ENCODE measurements around the gene TPMT.

TPMT gene

GRCh38 chr6:18147160-18147559, 7.7 kb downstream of the TPMT start:
- peaks cover 7% of the 10 kb centered on the region for H3K4me1 Mint-ChIP-seq
- no peak overlapping the region for H3K27ac Mint-ChIP-seq
- ATAC-seq (peak; percentile 69), DNase-seq (no peak)
- no peak overlapping the region for H3K4me3 Mint-ChIP-seq
- no peaks in the 10 kb centered on the region for H3K27me3 Mint-ChIP-seq
- peaks cover 19% of the 10 kb centered on the region for H3K36me3 Mint-ChIP-seq (ENCODE audit: low read depth)
- no peaks in the 10 kb centered on the region for H3K9me3 Mint-ChIP-seq

DNA sequence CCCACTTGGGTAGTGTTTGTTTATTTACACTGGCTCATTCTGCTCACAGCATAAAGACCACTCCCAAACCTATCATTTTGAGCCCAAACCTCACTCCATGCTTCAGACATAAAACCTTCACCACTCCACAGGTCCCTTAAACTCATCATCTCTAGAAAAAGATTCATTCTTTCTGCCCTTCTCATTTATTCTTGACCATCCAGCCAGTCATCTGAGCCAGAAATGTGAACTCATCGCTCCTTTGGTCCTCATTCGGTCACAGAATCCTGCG, 12.4 kb downstream of the TPMT start:
- H3K36me3 Mint-ChIP-seq (ENCODE audit: low read depth) = peaks cover 28% of the 10 kb centered on the region
- ATAC-seq (no peak), DNase-seq (no peak)
- H3K9me3 Mint-ChIP-seq = no peaks in the 10 kb centered on the region
- no peaks in the 10 kb centered on the region for H3K27me3 Mint-ChIP-seq
- H3K4me1 Mint-ChIP-seq = peaks cover 6% of the 10 kb centered on the region
- H3K4me3 Mint-ChIP-seq = no peak overlapping the region
- no peak overlapping the region for H3K27ac Mint-ChIP-seq

DNA sequence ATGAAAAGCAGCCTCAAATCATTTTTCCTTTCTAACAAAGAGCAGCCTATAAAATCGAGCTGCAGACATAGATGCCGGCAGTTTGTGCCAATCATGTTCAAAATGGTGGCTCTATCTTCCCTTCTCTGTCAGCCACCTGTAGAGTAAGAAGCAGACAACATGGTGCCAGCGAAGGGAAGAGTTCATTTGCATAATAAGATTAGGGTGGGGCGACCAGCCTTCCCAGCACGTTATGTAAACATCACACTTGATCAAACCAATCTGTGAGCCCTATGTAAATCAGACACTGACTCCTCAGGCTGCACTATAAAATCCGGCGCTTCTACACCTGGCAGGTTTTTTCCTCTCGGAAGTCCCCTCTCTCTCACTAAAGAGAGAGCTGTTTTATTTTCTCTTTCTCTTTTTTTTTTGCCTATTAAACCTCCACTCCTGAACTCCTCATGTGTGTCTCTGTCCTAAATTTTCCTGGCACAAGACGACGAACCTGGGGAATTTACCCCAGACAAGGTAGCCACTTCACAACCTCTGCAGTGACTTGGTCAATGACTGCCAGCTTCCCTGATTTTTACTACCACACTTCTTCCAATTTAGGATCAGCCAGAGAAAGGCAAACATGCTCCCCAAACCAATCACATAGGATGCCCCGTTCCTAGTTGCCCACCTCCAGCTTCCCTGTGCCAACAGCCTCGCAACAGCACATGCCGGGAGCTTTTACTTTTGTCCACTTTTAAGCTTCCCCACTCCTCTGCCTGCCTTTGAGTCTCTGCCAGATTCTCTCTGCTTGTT, 12.9 kb downstream of the TPMT start:
- Mint-ChIP-seq H3K4me1 (peaks cover under 1% of the 10 kb centered on the region), H3K36me3 (ENCODE audit: low read depth) (peaks cover 28% of the 10 kb centered on the region), H3K27ac (no peak overlapping the region), H3K9me3 (no peaks in the 10 kb centered on the region), H3K27me3 (no peaks in the 10 kb centered on the region), H3K4me3 (no peak overlapping the region)
- ATAC-seq (no peak), DNase-seq (no peak)

DNA sequence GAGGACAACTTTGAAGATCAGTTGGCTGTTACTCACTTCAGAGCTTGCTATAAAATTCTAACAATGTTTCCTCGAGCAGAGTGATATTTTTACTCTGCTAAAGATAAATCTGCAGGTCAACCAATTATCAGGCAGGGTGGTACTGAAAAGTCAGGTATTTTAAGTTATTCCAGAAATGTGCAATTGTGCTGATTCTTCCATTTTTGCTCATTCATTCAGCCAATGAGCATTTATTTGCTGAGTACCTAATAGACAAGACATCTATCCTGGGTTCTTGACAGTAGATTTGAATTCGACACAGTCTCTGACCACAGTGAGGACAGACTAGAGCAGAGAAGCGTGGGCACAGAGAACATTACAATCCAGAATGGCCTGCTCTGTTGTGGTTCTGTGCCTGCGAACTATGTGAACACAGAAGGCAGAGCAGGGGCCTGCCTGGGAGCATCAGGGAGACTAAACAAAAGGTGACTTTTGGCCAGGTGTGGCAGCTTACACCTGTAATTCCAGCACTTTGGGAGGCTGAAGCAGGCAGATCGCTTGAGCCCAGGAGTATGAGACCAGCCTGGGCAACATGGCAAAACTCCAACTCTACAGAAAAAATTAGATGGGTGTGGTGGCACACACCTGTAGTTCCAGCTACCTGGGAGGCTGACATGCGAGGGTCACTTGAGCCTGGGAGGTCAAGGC, 14.8 kb downstream of the TPMT start:
- Mint-ChIP-seq H3K9me3 (no peaks in the 10 kb centered on the region), H3K4me3 (no peak overlapping the region), H3K4me1 (no peaks in the 10 kb centered on the region), H3K36me3 (ENCODE audit: low read depth) (peaks cover 28% of the 10 kb centered on the region), H3K27ac (no peak overlapping the region), H3K27me3 (no peaks in the 10 kb centered on the region)
- DNase-seq (no peak), ATAC-seq (no peak)

- H3K27me3 Mint-ChIP-seq = no peaks in the 10 kb centered on the region
- H3K4me3 Mint-ChIP-seq = no peak overlapping the region
- H3K27ac Mint-ChIP-seq = no peak overlapping the region
- no peak for DNase-seq
- no peak for ATAC-seq
- H3K36me3 Mint-ChIP-seq (ENCODE audit: low read depth) = peaks cover 28% of the 10 kb centered on the region
- no peaks in the 10 kb centered on the region for H3K4me1 Mint-ChIP-seq
- no peaks in the 10 kb centered on the region for H3K9me3 Mint-ChIP-seq
Observed at GRCh38 chr6:18138906-18139305, 16.0 kb downstream of the TPMT start.

DNA sequence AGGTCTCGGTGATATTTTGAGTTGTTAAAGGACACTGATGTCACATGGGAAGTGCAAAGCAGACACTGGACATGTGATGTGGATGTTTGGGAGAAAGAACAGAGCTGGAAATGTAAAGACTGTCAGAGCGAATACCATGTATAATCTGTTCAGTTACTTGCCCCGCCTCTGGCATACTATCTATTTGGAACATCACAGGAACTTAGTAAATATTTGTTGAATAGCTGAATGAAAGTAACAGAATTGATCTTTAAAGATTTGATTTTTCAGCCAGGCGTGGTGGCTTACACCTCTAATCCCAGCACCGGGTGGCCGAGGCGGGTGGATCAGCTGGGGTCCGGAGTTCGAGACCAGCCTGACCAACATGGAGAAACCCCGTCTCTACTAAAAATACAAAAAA, 18.6 kb downstream of the TPMT start:
- ATAC-seq (no peak), DNase-seq (no peak)
- H3K9me3 Mint-ChIP-seq = no peaks in the 10 kb centered on the region
- H3K4me1 Mint-ChIP-seq = no peaks in the 10 kb centered on the region
- no peaks in the 10 kb centered on the region for H3K27me3 Mint-ChIP-seq
- H3K4me3 Mint-ChIP-seq = no peak overlapping the region
- peaks cover 21% of the 10 kb centered on the region for H3K36me3 Mint-ChIP-seq (ENCODE audit: low read depth)
- H3K27ac Mint-ChIP-seq = no peak overlapping the region

- Mint-ChIP-seq H3K4me3 (no peak overlapping the region), H3K27ac (no peak overlapping the region), H3K4me1 (no peaks in the 10 kb centered on the region), H3K27me3 (no peaks in the 10 kb centered on the region), H3K9me3 (no peaks in the 10 kb centered on the region), H3K36me3 (ENCODE audit: low read depth) (peaks cover 18% of the 10 kb centered on the region)
- DNase-seq = no peak
- no peak for ATAC-seq
Observed at GRCh38 chr6:18135171-18135570, 19.7 kb downstream of the TPMT start.

DNA sequence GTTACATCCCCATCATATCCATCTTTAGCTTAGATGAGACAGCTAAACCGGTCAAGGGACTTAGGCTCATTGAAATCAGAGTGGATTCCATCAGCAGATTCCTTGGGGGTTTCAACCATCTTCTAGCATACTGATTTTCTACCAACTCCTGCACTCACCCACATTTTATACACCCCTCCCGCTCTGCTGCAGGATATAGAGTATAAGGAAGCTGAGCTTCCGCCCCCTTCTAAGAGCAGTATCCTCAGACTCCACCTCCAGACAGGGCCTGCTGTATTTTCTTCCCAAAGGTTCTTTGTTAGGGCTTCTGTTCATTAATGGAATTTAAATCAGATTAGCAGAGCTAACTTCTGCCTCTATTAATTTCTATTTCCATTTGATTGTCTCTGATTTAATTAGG, 22.5 kb downstream of the TPMT start:
- H3K9me3 Mint-ChIP-seq = no peaks in the 10 kb centered on the region
- H3K36me3 Mint-ChIP-seq (ENCODE audit: low read depth) = peaks cover 9% of the 10 kb centered on the region
- ATAC-seq = no peak
- no peaks in the 10 kb centered on the region for H3K27me3 Mint-ChIP-seq
- H3K4me1 Mint-ChIP-seq = no peaks in the 10 kb centered on the region
- DNase-seq = no peak
- no peak overlapping the region for H3K4me3 Mint-ChIP-seq
- no peak overlapping the region for H3K27ac Mint-ChIP-seq

- H3K4me3 Mint-ChIP-seq = no peak overlapping the region
- H3K36me3 Mint-ChIP-seq (ENCODE audit: low read depth) = peaks cover 3% of the 10 kb centered on the region
- peaks cover 15% of the 10 kb centered on the region for H3K27me3 Mint-ChIP-seq
- H3K9me3 Mint-ChIP-seq = no peaks in the 10 kb centered on the region
- ATAC-seq (no peak), DNase-seq (no peak)
- H3K4me1 Mint-ChIP-seq = peaks cover 13% of the 10 kb centered on the region
- no peak overlapping the region for H3K27ac Mint-ChIP-seq
Observed at GRCh38 chr6:18126121-18126520, 28.8 kb downstream of the TPMT start.

GRCh38 chr6:18122128-18123093, 32.5 kb downstream of the TPMT start, which contains the start of gene NHLRC1:
Gene NHLRC1 (minus strand): TSS chr6:18122677. CDS start chr6:18122606, 71 bp downstream.
- Mint-ChIP-seq H3K4me3 (peak within 1 kb of the TSS; percentile 46), H3K9me3 (no peaks in the 10 kb centered on the region), H3K4me1 (peaks cover 13% of the 10 kb centered on the region), H3K27ac (no peak within 1 kb of the TSS), H3K36me3 (ENCODE audit: low read depth) (no peaks in the 10 kb centered on the region), H3K27me3 (peaks cover 49% of the 10 kb centered on the region)
- peak; percentile 98 for ATAC-seq
- DNase-seq = peak; percentile 82

DNA sequence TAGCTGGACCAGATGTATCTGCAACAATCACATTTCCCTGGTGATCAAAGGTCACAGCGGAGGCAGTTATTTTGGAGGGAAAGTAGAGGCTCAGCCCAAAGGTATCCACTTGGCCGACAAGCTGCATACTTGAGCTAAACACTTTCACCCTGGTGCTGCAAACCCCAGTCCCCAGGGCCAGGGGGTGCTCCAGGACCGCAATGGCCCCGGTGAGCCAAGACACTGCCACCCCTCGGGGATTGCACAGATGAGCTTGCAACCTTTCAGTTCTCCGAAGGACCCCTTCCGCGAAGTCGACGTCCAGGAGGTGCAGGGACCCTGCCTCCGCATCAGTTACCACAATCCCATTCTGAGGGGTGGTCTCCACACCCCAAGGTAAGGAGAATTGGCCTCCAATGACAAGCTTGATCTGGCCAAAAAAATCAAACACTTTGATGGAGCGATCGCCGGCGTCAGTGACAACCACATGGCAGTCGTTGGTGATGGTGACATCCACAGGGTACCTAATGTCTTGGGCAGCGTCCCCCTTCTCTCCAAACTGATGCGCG, 33.2 kb downstream of the TPMT start:
- DNase-seq (no peak), ATAC-seq (no peak)
- Mint-ChIP-seq H3K4me1 (peaks cover 13% of the 10 kb centered on the region), H3K36me3 (ENCODE audit: low read depth) (no peaks in the 10 kb centered on the region), H3K9me3 (no peaks in the 10 kb centered on the region), H3K27me3 (peaks cover 55% of the 10 kb centered on the region), H3K4me3 (no peak overlapping the region), H3K27ac (no peak overlapping the region)

- H3K36me3 Mint-ChIP-seq (ENCODE audit: low read depth) = peaks cover 4% of the 10 kb centered on the region
- H3K4me3 Mint-ChIP-seq = no peak overlapping the region
- no peak overlapping the region for H3K27ac Mint-ChIP-seq
- no peaks in the 10 kb centered on the region for H3K9me3 Mint-ChIP-seq
- H3K4me1 Mint-ChIP-seq = peaks cover 27% of the 10 kb centered on the region
- DNase-seq (no peak), ATAC-seq (no peak)
- H3K27me3 Mint-ChIP-seq = peaks cover 66% of the 10 kb centered on the region
Observed at GRCh38 chr6:18119236-18119635, 35.6 kb downstream of the TPMT start.

- no peak for ATAC-seq
- H3K36me3 Mint-ChIP-seq (ENCODE audit: low read depth) = peaks cover 4% of the 10 kb centered on the region
- no peak overlapping the region for H3K4me3 Mint-ChIP-seq
- H3K9me3 Mint-ChIP-seq = no peaks in the 10 kb centered on the region
- no peak overlapping the region for H3K27ac Mint-ChIP-seq
- DNase-seq = no peak
- H3K4me1 Mint-ChIP-seq = peaks cover 27% of the 10 kb centered on the region
- peaks cover 72% of the 10 kb centered on the region for H3K27me3 Mint-ChIP-seq
Observed at GRCh38 chr6:18118330-18118729, 36.5 kb downstream of the TPMT start.

DNA sequence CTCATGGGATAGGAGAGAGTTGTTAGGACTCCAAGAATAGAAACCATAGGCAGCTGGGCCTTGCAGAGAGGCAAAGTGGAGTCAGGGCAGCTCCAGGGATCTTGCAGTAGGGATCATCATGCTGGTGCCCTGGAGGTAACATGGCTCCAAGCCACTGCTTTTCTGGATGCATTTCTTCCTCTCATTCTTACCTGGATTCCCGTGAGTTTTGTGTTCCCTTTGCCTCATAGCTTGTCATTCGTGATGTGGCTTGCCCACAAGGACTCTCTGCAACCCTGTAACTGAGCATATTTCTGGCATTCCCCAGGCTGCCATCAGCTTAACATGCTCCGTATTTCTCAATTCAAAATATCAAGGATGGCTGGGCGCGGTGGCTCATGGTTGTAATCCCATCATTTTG, 37.7 kb downstream of the TPMT start:
- Mint-ChIP-seq H3K27me3 (peaks cover 76% of the 10 kb centered on the region), H3K4me3 (no peak overlapping the region), H3K4me1 (peaks cover 21% of the 10 kb centered on the region), H3K27ac (no peak overlapping the region), H3K9me3 (no peaks in the 10 kb centered on the region), H3K36me3 (ENCODE audit: low read depth) (peaks cover 4% of the 10 kb centered on the region)
- no peak for ATAC-seq
- no peak for DNase-seq

Data from activated naive CD8-positive, alpha-beta T cell treated with anti-CD3 and anti-CD28 coated beads, Interleukin-2, amount 50 U/mL, for 24 hours (primary cell).